H9 (cell line): ENCODE data around the gene SIGLEC11. TPM values are rescaled to one million over a fixed set of nuclear protein-coding genes. Genes with fewer than 3 reads are reported as not detected.

Experiments
- DNase-seq: peaks from one replicate; pipeline ENCODE4 v3.0.0-alpha.2; 2017
- H2AFZ ChIP-seq: one replicate; pipeline ENCODE4 v1.6.1; 2013; ENCODE audit warnings: mild to moderate bottlenecking, low read length, control low read depth, moderate library complexity
- H2AK5ac ChIP-seq: 2 replicates; pipeline ENCODE4 v1.6.1; 2013; ENCODE audit warnings: low read length, control low read depth, mixed read lengths; ENCODE audit not compliant: insufficient read length
- H2BK120ac ChIP-seq: one replicate; pipeline ENCODE4 v1.6.1; 2013; ENCODE audit warnings: low read depth, mild to moderate bottlenecking, low read length, control low read depth, inconsistent platforms; ENCODE audit not compliant: poor library complexity, severe bottlenecking
- H2BK12ac ChIP-seq: 2 replicates; pipeline ENCODE4 v1.6.1; 2013; ENCODE audit warnings: low read length, control low read depth, mixed read lengths, low read depth; ENCODE audit not compliant: insufficient read length
- H2BK15ac ChIP-seq: 2 replicates; pipeline ENCODE4 v1.6.1; 2013; ENCODE audit warnings: low read depth, low read length, control low read depth
- H2BK20ac ChIP-seq: one replicate; pipeline ENCODE4 v1.6.1; 2013; ENCODE audit warnings: low read depth, mild to moderate bottlenecking, low read length, control low read depth, inconsistent platforms; ENCODE audit not compliant: poor library complexity, severe bottlenecking
- H2BK5ac ChIP-seq: 2 replicates; pipeline ENCODE4 v1.6.1; 2013; ENCODE audit warnings: low read length, control low read depth, mixed read lengths; ENCODE audit not compliant: insufficient read length
- H3K14ac ChIP-seq: 2 replicates; pipeline ENCODE4 v1.6.1; 2013; ENCODE audit warnings: low read length, control low read depth; ENCODE audit not compliant: insufficient read depth
- H3K18ac ChIP-seq: 2 replicates; pipeline ENCODE4 v1.6.1; 2013; ENCODE audit warnings: low read depth, mild to moderate bottlenecking, mixed read lengths, low read length, control low read depth; ENCODE audit not compliant: insufficient read length
- H3K23ac ChIP-seq: 2 replicates; pipeline ENCODE4 v1.6.1; 2013; ENCODE audit warnings: low read length, control low read depth, mixed read lengths, low read depth; ENCODE audit not compliant: insufficient read length
- H3K23me2 ChIP-seq: 2 replicates; pipeline ENCODE4 v1.6.1; 2013; ENCODE audit warnings: low read depth, mild to moderate bottlenecking, mixed read lengths, low read length, control low read depth; ENCODE audit not compliant: insufficient read length, poor library complexity, severe bottlenecking
- H3K27ac ChIP-seq: 2 replicates; pipeline ENCODE4 v1.5.1; 2013; ENCODE audit warnings: low read length, control low read depth, mixed read lengths, low read depth; ENCODE audit not compliant: insufficient read length
- H3K27me3 ChIP-seq: 2 replicates; pipeline ENCODE4 v1.6.1; 2013; ENCODE audit warnings: low read length, control low read depth, inconsistent platforms; ENCODE audit not compliant: insufficient read depth
- H3K4ac ChIP-seq: 2 replicates; pipeline ENCODE4 v1.6.1; 2013; ENCODE audit warnings: low read depth, mild to moderate bottlenecking, control low read depth, inconsistent platforms, low read length, moderate library complexity
- H3K4me1 ChIP-seq: 2 replicates; pipeline ENCODE4 v1.6.1; 2013; ENCODE audit warnings: low read length, control low read depth, inconsistent platforms; ENCODE audit not compliant: insufficient read depth
- H3K4me2 ChIP-seq: 2 replicates; pipeline ENCODE4 v1.6.1; 2013; ENCODE audit warnings: low read length, control low read depth, mixed read lengths; ENCODE audit not compliant: insufficient read length, insufficient read depth
- H3K56ac ChIP-seq: 2 replicates; pipeline ENCODE4 v1.6.1; 2013; ENCODE audit warnings: low read depth, mild to moderate bottlenecking, mixed read lengths, low read length, control low read depth; ENCODE audit not compliant: insufficient read length
- H3K79me1 ChIP-seq: 2 replicates; pipeline ENCODE4 v1.6.1; 2013; ENCODE audit warnings: low read depth, mild to moderate bottlenecking, moderate library complexity, low read length, control low read depth, inconsistent platforms; ENCODE audit not compliant: insufficient read depth, poor library complexity, severe bottlenecking
- H3K79me2 ChIP-seq: 2 replicates; pipeline ENCODE4 v1.6.1; 2013; ENCODE audit warnings: low read length, control low read depth, inconsistent platforms; ENCODE audit not compliant: insufficient read depth
- H3K9ac ChIP-seq: 2 replicates; pipeline ENCODE4 v1.6.1; 2013; ENCODE audit warnings: low read length, control low read depth, mixed read lengths; ENCODE audit not compliant: insufficient read length; ENCODE audit errors: extremely low read depth
- H3K9me3 ChIP-seq: one replicate; pipeline ENCODE4 v1.6.1; 2013; ENCODE audit warnings: low read depth, low read length, inconsistent platforms; ENCODE audit not compliant: control insufficient read depth
- H3T11ph ChIP-seq: one replicate; pipeline ENCODE4 v1.6.1; 2013; ENCODE audit warnings: mild to moderate bottlenecking, low read length, control low read depth, inconsistent platforms
- H4K20me1 ChIP-seq: one replicate; pipeline ENCODE4 v1.6.1; 2013; ENCODE audit not compliant: control insufficient read depth, insufficient read length, insufficient read depth
- H4K5ac ChIP-seq: 2 replicates; pipeline ENCODE4 v1.6.1; 2013; ENCODE audit warnings: low read depth, mild to moderate bottlenecking, mixed read lengths, low read length, control low read depth; ENCODE audit not compliant: insufficient read length
- H4K8ac ChIP-seq: replicated peaks from 2 replicates; pipeline ENCODE4 v1.6.1; 2013; ENCODE audit warnings: low read length, control low read depth, mixed read lengths, low read depth; ENCODE audit not compliant: insufficient read length
- H4K91ac ChIP-seq: 2 replicates; pipeline ENCODE4 v1.6.1; 2013; ENCODE audit warnings: low read depth, mild to moderate bottlenecking, moderate library complexity, mixed read lengths, low read length, control low read depth; ENCODE audit not compliant: insufficient read length
- H3K27ac Mint-ChIP-seq, 3 experiments: 2 replicates in 2 of 3; 3 replicates in 1 of 3; pipeline ENCODE4 v1.8.0; 2020 to 2021; ENCODE audit warnings: mixed read lengths in 3 of 3, mild to moderate bottlenecking in 1 of 3, moderate library complexity in 1 of 3
- H3K27me3 Mint-ChIP-seq: 2 replicates; pipeline ENCODE4 v1.8.0; 2021; ENCODE audit warnings: low read depth, mild to moderate bottlenecking, moderate library complexity, mixed read lengths
- H3K36me3 Mint-ChIP-seq, 3 experiments: 2 replicates in 2 of 3; 3 replicates in 1 of 3; pipeline ENCODE4 v1.8.0; 2020 to 2021; ENCODE audit warnings: low read depth in 3 of 3, mixed read lengths in 3 of 3; ENCODE audit not compliant: insufficient read depth in 1 of 3
- H3K4me1 Mint-ChIP-seq, 2 experiments: 2 replicates each; pipeline ENCODE4 v1.8.0; 2020; ENCODE audit warnings: mixed read lengths in 2 of 2
- H3K4me3 Mint-ChIP-seq, 2 experiments: 2 replicates in 1 of 2; 3 replicates in 1 of 2; pipeline ENCODE4 v1.8.0; 2020 to 2021; ENCODE audit warnings: mild to moderate bottlenecking in 2 of 2, mixed read lengths in 2 of 2, moderate library complexity in 1 of 2
- H3K9me3 Mint-ChIP-seq, 2 experiments: 2 replicates in 1 of 2; 3 replicates in 1 of 2; pipeline ENCODE4 v1.8.0; 2020; ENCODE audit warnings: mild to moderate bottlenecking in 2 of 2, mixed read lengths in 2 of 2, moderate library complexity in 1 of 2
- CTCF ChIP-seq: fragments of 200-600 bp; sonication (generic); conservative IDR thresholded peaks from 3 replicates; pipeline ENCODE4 v1.8.0; 2021; ENCODE audit warnings: antibody characterized with exemption, mild to moderate bottlenecking
- WGBS: extraction: QIAGEN DNeasy Blood & Tissue Kit; methylation state at CpG from one replicate; pipeline ENCODE4 v1.1.7; 2013; ENCODE audit warnings: missing lambda C conversion rate, low lambda C conversion rate, mixed read lengths; ENCODE audit not compliant: insufficient read length; ENCODE audit errors: extremely low coverage; 5-methylcytosine and 5-hydroxymethylcytosine counted together
- total RNA-seq: library from RNA; stranded (reverse); gene quantifications from 2 replicates; pipeline ENCODE4 v1.2.1, GENCODE V29; 2021

Gene SIGLEC11
- total RNA-seq, 1 experiment from 2014 or later = not detected

DNA sequence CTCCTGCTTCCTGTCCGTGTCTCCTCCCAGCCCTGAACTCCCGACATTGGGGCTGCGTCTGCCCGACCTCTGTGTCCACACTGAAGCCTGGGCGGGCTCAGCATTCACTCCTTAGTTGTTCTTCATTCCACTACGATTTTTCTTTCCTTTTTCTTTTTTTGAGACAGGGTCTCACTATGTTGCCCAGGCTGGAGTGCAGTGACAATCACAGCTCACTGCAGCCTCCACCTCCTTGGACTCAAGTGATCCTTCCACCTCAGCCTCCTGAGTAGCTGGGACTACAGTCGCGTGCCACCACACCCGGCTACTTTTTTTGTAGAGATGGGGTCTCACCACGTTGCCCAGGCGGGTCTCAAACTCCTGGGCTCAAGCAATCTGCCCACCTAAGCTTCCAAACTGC lies 23.5 kb upstream of the SIGLEC11 start:
- Mint-ChIP-seq H3K27me3 (no peaks in the 10 kb centered on the region; the same call in 1 of the 2 replicates), H3K27ac (no peak overlapping the region), H3K36me3 (peaks cover 0 to 6% (median 6%) of the 10 kb centered on the region in 3 experiments; a peak in 3 of 7 replicates), H3K4me1 (peaks cover 0 to 4% of the 10 kb centered on the region in 2 experiments; a peak in 2 of 4 replicates), H3K9me3 (no peaks in the 10 kb centered on the region; a peak in 1 of 5 replicates), H3K4me3 (no peak overlapping the region)
- Histone ChIP-seq H2AK5ac (no peak overlapping the region), H2BK15ac (no peak overlapping the region), H2BK20ac (no peak overlapping the region), H3K56ac (no peak overlapping the region), H4K20me1 (peaks cover 2% of the 10 kb centered on the region), H3K79me1 (no peaks in the 10 kb centered on the region), H4K5ac (no peak overlapping the region), H3K4me2 (no peak overlapping the region), H3T11ph (no peak overlapping the region), H3K27me3 (no peaks in the 10 kb centered on the region), H3K27ac (no peak overlapping the region), H3K79me2 (no peaks in the 10 kb centered on the region), H2BK12ac (no peak overlapping the region), H2AFZ (no peak overlapping the region), H3K9ac (no peak overlapping the region), H3K9me3 (no peaks in the 10 kb centered on the region), H2BK5ac (no peak overlapping the region), H3K18ac (no peak overlapping the region), H3K14ac (no peak overlapping the region), H3K23me2 (no peaks in the 10 kb centered on the region), H2BK120ac (no peak overlapping the region), H3K4me1 (no peaks in the 10 kb centered on the region), H3K23ac (no peak overlapping the region), H3K4ac (no peak overlapping the region), H4K91ac (no peak overlapping the region), H4K8ac (no peak overlapping the region)
- no peak for TF ChIP-seq CTCF
- WGBS = no CpG with 5 or more reads among the region's 11 CpGs
- no peak for DNase-seq
